GM23248 (cell line): ENCODE results near the gene BMAL1.

Experiments
- EZH2 ChIP-seq: fragments of 200-600 bp; sonication (generic); IDR thresholded peaks from 2 replicates; pipeline ENCODE4 v1.6.1; 2018; ENCODE audit warnings: antibody characterized with exemption, mild to moderate bottlenecking; ENCODE audit not compliant: insufficient read depth, poor library complexity, severe bottlenecking
- EZH2phosphoT487 ChIP-seq: fragments of 200-600 bp; sonication (generic); IDR thresholded peaks from 2 replicates; pipeline ENCODE4 v1.6.1; 2018; ENCODE audit warnings: antibody characterized with exemption, moderate library complexity, mild to moderate bottlenecking, low read depth; ENCODE audit not compliant: insufficient read depth

DNA sequence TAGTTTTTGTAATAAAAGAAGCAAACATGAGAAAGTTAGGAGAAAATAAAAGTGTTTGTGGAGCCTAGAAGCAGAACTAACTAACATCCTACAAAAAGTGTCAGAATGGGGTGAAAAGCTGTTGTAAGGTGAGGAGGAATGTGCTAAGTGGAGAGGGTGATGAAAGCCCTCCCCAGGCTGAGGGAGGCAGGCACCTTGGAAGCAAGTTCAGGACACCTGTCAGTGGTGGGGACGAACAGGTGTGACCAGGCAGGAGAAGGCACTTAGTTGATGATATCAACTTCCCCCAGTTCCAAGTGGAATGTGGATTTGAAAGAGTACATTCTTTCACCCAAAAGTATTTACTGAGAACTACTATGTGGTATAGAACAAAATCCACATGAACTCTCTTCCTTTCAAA is 18.7 kb upstream of the BMAL1 start:
- TF ChIP-seq EZH2phosphoT487 (no peak), EZH2 (no peak)
